Upper lobe of left lung (tissue), 4 donors: ENCODE data around the gene CLMN.

Experiments used
- POLR2A ChIP-seq, 4 donors: fragments of 450-650 bp; IDR thresholded peaks; one replicate each; pipeline ENCODE4 v1.5.1; 2016 to 2017; ENCODE audit warnings: antibody characterized with exemption in 4 of 4, mild to moderate bottlenecking in 2 of 4
- POLR2AphosphoS5 ChIP-seq, 2 donors: sonication (generic); formaldehyde crosslinking; IDR thresholded peaks; one replicate each; pipeline ENCODE4 v1.5.1; 2017; ENCODE audit warnings: antibody characterized with exemption in 2 of 2
- TF ChIP-seq, protein P1 (sequence below), 6 experiments: fragments of 450-650 bp in 4 of 6; fragments of 200-600 bp in 2 of 6; sonication (generic) in 2 of 6; IDR thresholded peaks; one replicate each; pipeline ENCODE4 v1.5.1; 2016 to 2019; ENCODE audit warnings: antibody characterized with exemption in 6 of 6

DNA sequence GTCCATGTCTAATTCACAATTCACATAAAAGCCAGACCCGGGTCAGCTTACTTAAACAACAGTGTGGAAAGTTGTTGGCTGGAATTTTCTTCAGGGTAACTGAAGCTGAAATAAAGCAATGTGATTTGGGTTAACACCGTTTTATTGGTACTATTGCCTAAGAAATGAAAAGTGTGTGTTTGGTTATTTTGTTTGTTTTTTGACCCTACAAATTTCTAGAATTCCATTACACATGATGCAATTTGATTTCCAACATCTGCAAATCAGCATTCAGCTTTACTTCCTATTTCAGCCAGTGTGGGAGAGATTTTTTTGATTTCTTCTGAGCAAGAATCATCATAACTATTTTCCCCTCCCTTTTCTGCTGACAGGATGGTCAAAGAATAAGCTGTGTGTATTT is 45.7 kb upstream of the CLMN start:
- no peak for TF ChIP-seq POLR2A (IDR thresholded peaks at IDR 0.05)
- TF ChIP-seq, protein P1, sequence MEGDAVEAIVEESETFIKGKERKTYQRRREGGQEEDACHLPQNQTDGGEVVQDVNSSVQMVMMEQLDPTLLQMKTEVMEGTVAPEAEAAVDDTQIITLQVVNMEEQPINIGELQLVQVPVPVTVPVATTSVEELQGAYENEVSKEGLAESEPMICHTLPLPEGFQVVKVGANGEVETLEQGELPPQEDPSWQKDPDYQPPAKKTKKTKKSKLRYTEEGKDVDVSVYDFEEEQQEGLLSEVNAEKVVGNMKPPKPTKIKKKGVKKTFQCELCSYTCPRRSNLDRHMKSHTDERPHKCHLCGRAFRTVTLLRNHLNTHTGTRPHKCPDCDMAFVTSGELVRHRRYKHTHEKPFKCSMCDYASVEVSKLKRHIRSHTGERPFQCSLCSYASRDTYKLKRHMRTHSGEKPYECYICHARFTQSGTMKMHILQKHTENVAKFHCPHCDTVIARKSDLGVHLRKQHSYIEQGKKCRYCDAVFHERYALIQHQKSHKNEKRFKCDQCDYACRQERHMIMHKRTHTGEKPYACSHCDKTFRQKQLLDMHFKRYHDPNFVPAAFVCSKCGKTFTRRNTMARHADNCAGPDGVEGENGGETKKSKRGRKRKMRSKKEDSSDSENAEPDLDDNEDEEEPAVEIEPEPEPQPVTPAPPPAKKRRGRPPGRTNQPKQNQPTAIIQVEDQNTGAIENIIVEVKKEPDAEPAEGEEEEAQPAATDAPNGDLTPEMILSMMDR (IDR thresholded peaks at IDR 0.05), result no peak
- TF ChIP-seq POLR2AphosphoS5 (IDR thresholded peaks at IDR 0.05), result no peak
